KMS-11 (cell line): ENCODE measurements around the gene ABI2.

Experiments used
- H2AFZ ChIP-seq: fragments of 200-600 bp; sonication (generic); 2 replicates; pipeline ENCODE4 v1.6.1; 2016; ENCODE audit warnings: antibody characterized with exemption, mixed run types, low read depth
- H3K27ac ChIP-seq: fragments of 200-600 bp; sonication (generic); 2 replicates; pipeline ENCODE4 v1.6.1; 2016; ENCODE audit warnings: mild to moderate bottlenecking, mixed run types
- H3K27me3 ChIP-seq: fragments of 200-600 bp; sonication (generic); 2 replicates; pipeline ENCODE4 v1.6.1; 2017; ENCODE audit warnings: mild to moderate bottlenecking, low read depth, mixed run types, moderate library complexity; ENCODE audit not compliant: insufficient read depth
- H3K36me3 ChIP-seq: fragments of 200-600 bp; sonication (generic); 2 replicates; pipeline ENCODE4 v1.6.1; 2017; ENCODE audit warnings: mild to moderate bottlenecking, mixed run types; ENCODE audit not compliant: insufficient read depth
- H3K4me1 ChIP-seq: fragments of 200-600 bp; sonication (generic); 2 replicates; pipeline ENCODE4 v1.6.1; 2016; ENCODE audit warnings: mild to moderate bottlenecking, low read depth, mixed run types; ENCODE audit not compliant: poor library complexity, severe bottlenecking
- H3K4me2 ChIP-seq: fragments of 200-600 bp; sonication (generic); 2 replicates; pipeline ENCODE4 v1.7.0; 2016; ENCODE audit warnings: mild to moderate bottlenecking, mixed run types
- H3K4me3 ChIP-seq: fragments of 200-600 bp; sonication (generic); IDR thresholded peaks from 2 replicates; pipeline ENCODE4 v1.6.1; 2017; ENCODE audit warnings: low read depth, low read length, mixed read lengths; ENCODE audit not compliant: insufficient read depth
- H3K79me2 ChIP-seq: fragments of 200-600 bp; sonication (generic); 2 replicates; pipeline ENCODE4 v1.6.1; 2016; ENCODE audit warnings: low read depth, mixed run types; ENCODE audit not compliant: insufficient read depth
- H3K9ac ChIP-seq: fragments of 200-600 bp; sonication (generic); 2 replicates; pipeline ENCODE4 v1.6.1; 2016; ENCODE audit warnings: mild to moderate bottlenecking, mixed run types
- H4K20me1 ChIP-seq: fragments of 200-600 bp; sonication (generic); 2 replicates; pipeline ENCODE4 v1.6.1; 2016; ENCODE audit warnings: mild to moderate bottlenecking, mixed run types; ENCODE audit not compliant: insufficient read depth
- CTCF ChIP-seq: fragments of 200-600 bp; sonication (generic); conservative IDR thresholded peaks from 2 replicates; pipeline ENCODE4 v1.6.1; 2017; ENCODE audit warnings: low read depth, mild to moderate bottlenecking, antibody characterized with exemption, low read length, moderate library complexity, mixed read lengths

The ABI2 gene

DNA sequence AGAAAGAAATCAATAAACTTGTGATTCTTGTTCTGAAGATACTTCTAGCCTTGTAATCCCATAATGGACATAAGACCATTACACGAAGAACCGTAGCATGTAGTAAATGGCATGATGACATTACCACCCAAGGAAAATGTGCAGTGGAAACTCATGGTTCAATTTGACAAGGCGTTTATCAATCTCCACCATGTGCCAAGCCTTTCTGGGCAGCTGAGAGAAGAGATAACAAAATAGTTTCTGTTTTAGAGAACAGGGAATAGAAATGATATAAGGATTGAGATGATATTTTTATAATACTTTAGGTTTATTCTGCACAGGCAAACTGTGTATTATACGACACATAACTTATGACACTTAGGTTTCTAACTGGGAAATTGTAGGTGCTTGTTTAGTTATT is 19.2 kb downstream of the ABI2 start:
- no peak overlapping the region for H2AFZ ChIP-seq
- H3K9ac ChIP-seq: no peak overlapping the region
- no peak overlapping the region for H3K27ac ChIP-seq
- no peaks in the 10 kb centered on the region for H3K4me1 ChIP-seq
- H3K79me2 ChIP-seq: peaks cover 5% of the 10 kb centered on the region
- no peak overlapping the region for H3K4me2 ChIP-seq
- H3K36me3 ChIP-seq: no peaks in the 10 kb centered on the region; the same call in 1 of the 2 replicates
- H3K27me3 ChIP-seq: no peaks in the 10 kb centered on the region
- H3K4me3 ChIP-seq: no peak overlapping the region
- no peaks in the 10 kb centered on the region for H4K20me1 ChIP-seq
- no peak for TF ChIP-seq CTCF

DNA sequence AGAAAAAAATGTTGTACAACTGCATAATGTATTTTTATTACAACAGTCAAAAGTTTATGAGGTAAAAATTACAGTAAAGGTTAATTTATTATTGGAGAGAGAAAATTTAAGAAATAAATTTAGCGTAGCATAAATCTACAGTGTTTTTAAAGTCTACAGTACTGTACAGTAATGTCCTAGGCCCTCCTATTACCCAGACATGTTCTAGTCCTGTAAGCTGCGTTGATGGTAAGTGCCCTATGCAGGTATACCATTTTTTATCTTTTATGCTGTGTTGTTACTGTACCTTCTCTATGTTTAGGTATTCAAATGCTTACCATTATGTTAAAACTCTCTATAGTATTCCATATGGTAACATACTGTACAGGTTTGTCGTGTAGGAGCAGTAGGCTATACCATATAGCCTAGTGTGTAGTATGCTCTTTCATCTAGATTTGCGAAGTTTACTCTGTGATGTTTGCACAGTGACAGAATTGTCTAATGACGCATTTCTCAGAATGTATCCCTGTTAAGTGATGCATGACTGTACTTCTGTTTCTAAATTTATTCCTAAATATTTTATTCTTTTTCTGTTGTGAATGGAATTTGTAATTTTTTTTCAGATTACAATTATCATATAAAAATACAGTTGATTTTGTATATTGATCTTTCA is 24.5 kb downstream of the ABI2 start:
- no peaks in the 10 kb centered on the region; the same call in 1 of the 2 replicates for H3K36me3 ChIP-seq
- H3K27me3 ChIP-seq: no peaks in the 10 kb centered on the region
- no peak overlapping the region for H3K27ac ChIP-seq

DNA sequence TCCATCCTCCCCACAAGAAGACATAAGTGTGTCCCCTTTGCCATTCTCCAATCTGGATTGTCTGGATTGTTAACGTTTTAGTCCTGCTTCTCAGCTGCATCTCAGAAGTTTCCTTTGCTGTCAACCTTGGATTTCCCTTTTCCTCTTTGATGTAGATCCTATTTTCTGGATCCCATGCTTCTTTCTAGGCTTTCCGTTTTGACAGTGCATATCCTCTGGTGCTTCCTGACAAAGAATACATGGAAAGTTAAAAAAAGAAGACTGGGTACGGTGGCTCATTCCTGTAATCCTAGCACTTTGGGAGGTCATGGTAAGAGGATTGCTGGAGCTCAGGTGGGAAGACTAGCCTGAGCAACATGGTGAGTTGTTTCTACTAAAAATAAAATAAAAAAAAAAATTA is 26.8 kb downstream of the ABI2 start:
- Histone ChIP-seq H3K79me2 (peaks cover 7% of the 10 kb centered on the region; the same call in 1 of the 2 replicates), H3K9ac (no peak overlapping the region), H3K4me2 (no peak overlapping the region), H2AFZ (no peak overlapping the region), H4K20me1 (no peaks in the 10 kb centered on the region), H3K27me3 (no peaks in the 10 kb centered on the region), H3K4me3 (no peak overlapping the region), H3K36me3 (no peaks in the 10 kb centered on the region), H3K27ac (no peak overlapping the region), H3K4me1 (no peaks in the 10 kb centered on the region)
- TF ChIP-seq CTCF: no peak

More for the DNA sequence above, 24.5 kb downstream of the ABI2 start:
- Histone ChIP-seq H3K4me1 (no peaks in the 10 kb centered on the region), H4K20me1 (no peaks in the 10 kb centered on the region), H3K79me2 (peaks cover 12% of the 10 kb centered on the region; the same call in 1 of the 2 replicates), H3K9ac (no peak overlapping the region), H3K4me3 (no peak overlapping the region), H3K4me2 (no peak overlapping the region), H2AFZ (no peak overlapping the region)
- TF ChIP-seq CTCF: no peak

GRCh38 chr2:203359450-203359849 is 31.3 kb downstream of the ABI2 start:
- no peak overlapping the region for H3K9ac ChIP-seq
- no peak overlapping the region for H2AFZ ChIP-seq
- no peaks in the 10 kb centered on the region for H3K27me3 ChIP-seq
- H3K36me3 ChIP-seq: no peaks in the 10 kb centered on the region
- TF ChIP-seq CTCF: no peak
- H3K4me3 ChIP-seq: no peak overlapping the region
- no peaks in the 10 kb centered on the region for H4K20me1 ChIP-seq
- no peak overlapping the region for H3K27ac ChIP-seq
- H3K4me2 ChIP-seq: no peak overlapping the region
- H3K79me2 ChIP-seq: no peaks in the 10 kb centered on the region
- H3K4me1 ChIP-seq: peaks cover 17% of the 10 kb centered on the region
